GM12873 (cell line): ENCODE measurements around the gene MARCKS.

ENCODE experiments used
- TF ChIP-seq, protein P1 (sequence below): IDR thresholded peaks from 2 replicates; pipeline ENCODE4 v1.5.1; 2012; ENCODE audit warnings: low read depth, mild to moderate bottlenecking, moderate library complexity, low read length, control low read depth; ENCODE audit not compliant: insufficient read depth; ENCODE audit errors: missing control alignments

MARCKS gene

GRCh38 chr6:113886512-113886911 lies 29.4 kb downstream of the MARCKS start:
- TF ChIP-seq, protein P1, sequence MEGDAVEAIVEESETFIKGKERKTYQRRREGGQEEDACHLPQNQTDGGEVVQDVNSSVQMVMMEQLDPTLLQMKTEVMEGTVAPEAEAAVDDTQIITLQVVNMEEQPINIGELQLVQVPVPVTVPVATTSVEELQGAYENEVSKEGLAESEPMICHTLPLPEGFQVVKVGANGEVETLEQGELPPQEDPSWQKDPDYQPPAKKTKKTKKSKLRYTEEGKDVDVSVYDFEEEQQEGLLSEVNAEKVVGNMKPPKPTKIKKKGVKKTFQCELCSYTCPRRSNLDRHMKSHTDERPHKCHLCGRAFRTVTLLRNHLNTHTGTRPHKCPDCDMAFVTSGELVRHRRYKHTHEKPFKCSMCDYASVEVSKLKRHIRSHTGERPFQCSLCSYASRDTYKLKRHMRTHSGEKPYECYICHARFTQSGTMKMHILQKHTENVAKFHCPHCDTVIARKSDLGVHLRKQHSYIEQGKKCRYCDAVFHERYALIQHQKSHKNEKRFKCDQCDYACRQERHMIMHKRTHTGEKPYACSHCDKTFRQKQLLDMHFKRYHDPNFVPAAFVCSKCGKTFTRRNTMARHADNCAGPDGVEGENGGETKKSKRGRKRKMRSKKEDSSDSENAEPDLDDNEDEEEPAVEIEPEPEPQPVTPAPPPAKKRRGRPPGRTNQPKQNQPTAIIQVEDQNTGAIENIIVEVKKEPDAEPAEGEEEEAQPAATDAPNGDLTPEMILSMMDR = no peak

GRCh38 chr6:113888493-113888892 lies 31.3 kb downstream of the MARCKS start:
- TF ChIP-seq, protein P1 = no peak

GRCh38 chr6:113888956-113889630 lies 31.9 kb downstream of the MARCKS start:
- TF ChIP-seq, protein P1 = no peak

DNA sequence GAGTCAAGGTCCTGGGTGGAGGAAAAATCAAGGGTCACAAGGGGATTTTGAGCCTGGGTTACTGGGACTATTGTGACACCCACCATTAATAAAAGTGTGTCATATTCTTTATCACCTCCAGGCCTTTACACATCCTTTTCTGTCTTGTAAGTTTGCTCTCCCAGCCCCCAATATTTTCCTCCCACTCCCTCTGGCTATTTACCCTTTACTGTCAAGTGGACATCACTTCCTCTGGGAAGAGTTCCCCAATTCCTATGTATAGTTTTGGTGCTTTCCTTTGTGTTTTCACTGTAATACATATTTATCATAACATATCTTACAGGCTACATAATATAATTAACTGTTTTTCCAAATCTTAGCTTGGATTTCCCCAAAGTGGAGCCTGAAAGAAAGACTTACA lies 36.3 kb downstream of the MARCKS start:
- TF ChIP-seq, protein P1 = no peak

DNA sequence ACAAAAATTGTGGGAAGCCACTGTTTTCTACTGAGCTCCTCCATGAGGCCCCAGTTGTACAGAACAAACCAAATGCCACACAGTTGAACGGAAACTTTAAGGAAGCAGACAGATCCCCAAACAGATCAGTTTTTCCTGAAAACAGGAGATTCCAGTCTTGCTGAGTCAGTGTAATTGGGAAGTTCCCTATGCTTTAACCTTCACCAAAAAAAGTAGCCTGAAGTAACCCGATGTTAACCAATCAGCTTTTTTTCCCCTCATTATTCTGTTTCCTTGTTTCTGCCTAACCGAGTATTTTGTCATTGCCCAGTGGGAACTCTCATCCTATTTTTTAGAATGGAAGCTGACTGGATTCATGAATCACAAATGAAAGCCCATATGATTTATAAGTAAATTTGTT lies 36.7 kb downstream of the MARCKS start:
- TF ChIP-seq, protein P1 = no peak

DNA sequence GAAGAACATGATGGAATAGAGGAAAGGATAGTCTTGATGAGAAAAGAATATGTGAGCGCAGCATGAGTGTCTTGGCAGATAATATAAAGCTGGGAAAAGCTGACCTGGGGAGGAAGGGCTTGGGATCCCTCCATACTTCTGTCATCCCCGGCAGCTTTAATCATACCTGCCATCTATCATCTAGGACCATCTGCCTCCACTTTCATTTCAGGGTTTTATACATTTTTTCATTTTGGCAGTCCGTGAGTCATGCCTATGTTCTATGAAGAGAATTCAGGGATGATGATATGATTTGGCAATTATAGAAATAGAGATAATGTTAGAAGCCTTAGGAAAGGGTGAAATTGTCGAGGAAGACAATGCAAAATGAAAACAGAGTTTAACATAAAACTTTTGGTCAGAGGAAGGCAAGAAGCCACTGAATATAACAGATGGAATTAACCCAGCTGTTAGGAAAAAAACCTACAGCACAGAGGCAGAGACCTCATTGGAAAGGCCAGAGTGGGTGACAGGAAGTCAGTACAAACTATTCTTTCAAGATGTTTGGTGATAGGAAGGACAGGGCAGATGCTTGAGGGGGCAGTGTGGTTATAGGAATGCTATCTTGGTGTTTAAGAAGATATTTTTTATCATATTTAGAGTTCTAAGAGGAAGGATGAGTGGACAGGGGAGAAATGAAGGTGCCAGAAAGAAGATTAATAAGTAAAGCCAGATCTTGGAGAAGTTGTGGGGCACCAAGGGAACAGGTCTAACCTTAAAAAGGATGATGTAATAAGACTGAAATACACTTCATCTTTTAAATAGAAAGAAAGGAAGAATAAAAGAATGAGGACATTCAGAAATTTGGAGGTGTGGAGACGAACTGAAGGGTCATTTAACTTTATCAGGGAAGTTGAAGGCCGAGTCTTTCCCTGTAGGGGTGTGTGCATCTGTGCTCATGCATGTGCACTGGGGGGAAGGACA lies 37.8 kb downstream of the MARCKS start:
- TF ChIP-seq, protein P1 = no peak

DNA sequence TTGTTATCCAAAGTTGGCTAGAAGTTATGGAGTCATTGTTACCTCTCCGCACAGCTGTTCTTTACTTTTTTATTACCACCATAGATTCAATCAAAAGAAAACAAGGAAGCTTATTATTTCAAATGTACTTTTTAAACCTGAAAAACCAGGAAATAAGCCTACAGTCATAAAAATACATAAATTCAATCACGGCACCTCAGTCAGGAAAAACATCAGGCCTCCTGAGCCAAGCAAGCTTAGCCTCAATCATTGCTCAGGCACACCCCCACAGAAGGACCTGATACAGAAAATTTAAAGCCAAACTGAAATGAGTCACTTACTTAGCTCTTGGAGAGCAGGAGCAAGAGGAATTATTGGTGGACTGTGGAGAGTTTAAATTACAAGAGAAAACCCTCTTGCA lies 44.3 kb downstream of the MARCKS start:
- TF ChIP-seq, protein P1 = no peak
